K562 (cell line): Measurements from ENCODE around the gene C6orf47. TPM values are rescaled to one million over a fixed set of nuclear protein-coding genes. Genes with fewer than 3 reads are reported as not detected.
A peak's percentile ranks its signal among the peaks of the same experiment; 100 is the strongest.

Source experiments
- CBX8 ChIP-seq: fragments of 200-600 bp; sonication (generic); IDR thresholded peaks from 2 replicates; pipeline ENCODE4 v1.6.1; 2012; ENCODE audit warnings: borderline replicate concordance, mixed run types, low read depth, mild to moderate bottlenecking, moderate library complexity, mixed read lengths, low read length, control low read depth, inconsistent platforms; ENCODE audit not compliant: poor library complexity, severe bottlenecking; ENCODE audit errors: extremely low read depth
- E2F3 ChIP-seq: fragments of 250-450 bp; sonication (Bioruptor Pico); IDR thresholded peaks from 2 replicates; pipeline ENCODE4 v1.4.0; 2020; ENCODE audit warnings: mild to moderate bottlenecking
- EGR1 ChIP-seq: fragments of 450-650 bp; conservative IDR thresholded peaks from 2 replicates; pipeline ENCODE4 v1.6.1; 2017; ENCODE audit warnings: mild to moderate bottlenecking
- FOXK2 ChIP-seq, 2 experiments: fragments of 450-650 bp; IDR thresholded peaks in 1 of 2; conservative IDR thresholded peaks in 1 of 2; 2 replicates each; pipeline ENCODE4 v1.6.1; 2016; ENCODE audit warnings: low read depth in 2 of 2, mild to moderate bottlenecking in 1 of 2
- FOXP1 ChIP-seq: sonication (generic); formaldehyde crosslinking; IDR thresholded peaks from 2 replicates; pipeline ENCODE4 v1.8.0; 2022; ENCODE audit warnings: mild to moderate bottlenecking, missing genetic modification reagents
- HLTF ChIP-seq: fragments of 450-650 bp; IDR thresholded peaks from 2 replicates; pipeline ENCODE4 v1.6.1; 2016
- HNRNPH1 ChIP-seq: fragments of 200-400 bp; formaldehyde crosslinking; optimal IDR thresholded peaks from 2 replicates; pipeline ENCODE3; 2017; ENCODE audit warnings: low read depth, mild to moderate bottlenecking, low read length, moderate library complexity
- ILK ChIP-seq: fragments of 450-650 bp; IDR thresholded peaks from 2 replicates; pipeline ENCODE4 v1.6.1; 2016; ENCODE audit warnings: missing genetic modification characterization, low read depth, mild to moderate bottlenecking, missing compliant biosample characterization, moderate library complexity, borderline replicate concordance
- KDM1A ChIP-seq, 2 experiments: fragments of 450-650 bp; IDR thresholded peaks; 2 replicates each; pipeline ENCODE4 v1.6.1; 2016; ENCODE audit warnings: mild to moderate bottlenecking in 2 of 2
- MBD2 ChIP-seq: sonication (generic); IDR thresholded peaks from 2 replicates; pipeline ENCODE4 v1.6.1; 2016; ENCODE audit warnings: low read depth, borderline replicate concordance
- MIER1 ChIP-seq: fragments of 450-650 bp; IDR thresholded peaks from 2 replicates; pipeline ENCODE4 v1.6.1; 2016; ENCODE audit warnings: antibody characterized with exemption, mild to moderate bottlenecking, low read depth
- MTF1 ChIP-seq: fragments of 250-450 bp; sonication (Bioruptor Pico); IDR thresholded peaks from 2 replicates; pipeline ENCODE4 v1.9.0; 2021; ENCODE audit warnings: moderate library complexity, mild to moderate bottlenecking, inconsistent platforms, borderline replicate concordance
- NFYB ChIP-seq: IDR thresholded peaks from 2 replicates; pipeline ENCODE4 v1.6.1; 2011; ENCODE audit warnings: mild to moderate bottlenecking, moderate library complexity; ENCODE audit not compliant: insufficient read length; ENCODE audit errors: extremely low read depth
- POLR2B ChIP-seq: fragments of 450-650 bp; IDR thresholded peaks from 2 replicates; pipeline ENCODE4 v1.6.1; 2018; ENCODE audit warnings: low read depth; ENCODE audit not compliant: partially characterized antibody
- SUPT5H ChIP-seq: fragments of 450-650 bp; IDR thresholded peaks from 2 replicates; pipeline ENCODE4 v1.6.1; 2016
- TAF15 ChIP-seq: fragments of 200-400 bp; formaldehyde crosslinking; IDR thresholded peaks from 2 replicates; pipeline ENCODE4 v1.6.1; 2017; ENCODE audit warnings: mild to moderate bottlenecking, low read depth, low read length, moderate library complexity
- TRIM24 ChIP-seq, 2 experiments: fragments of 450-650 bp; IDR thresholded peaks; 2 replicates each; pipeline ENCODE4 v1.6.1; 2016
- WHSC1 ChIP-seq: IDR thresholded peaks from one replicate; pipeline ENCODE4 v1.6.1; 2012; ENCODE audit warnings: low read length, control low read depth, inconsistent platforms
- ZBTB2 ChIP-seq: fragments of 450-650 bp; IDR thresholded peaks from 2 replicates; pipeline ENCODE4 v1.6.1; 2016; ENCODE audit warnings: antibody characterized with exemption
- ZFPM2 ChIP-seq: fragments of 250-450 bp; sonication (Bioruptor Pico); IDR thresholded peaks from 2 replicates; pipeline ENCODE4 v1.5.1; 2022; ENCODE audit warnings: mild to moderate bottlenecking
- ZNF133 ChIP-seq: fragments of 250-450 bp; sonication (Bioruptor Pico); IDR thresholded peaks from 2 replicates; pipeline ENCODE4 v1.4.0; 2020; ENCODE audit warnings: mild to moderate bottlenecking
- ZNF134 ChIP-seq: fragments of 250-450 bp; sonication (Bioruptor Pico); conservative IDR thresholded peaks from 2 replicates; pipeline ENCODE4 v1.4.0; 2020
- ZNF212 ChIP-seq: fragments of 450-650 bp; formaldehyde crosslinking; IDR thresholded peaks from 2 replicates; pipeline ENCODE4 v1.4.0; 2020; ENCODE audit warnings: mild to moderate bottlenecking
- ZNF232 ChIP-seq: sonication (generic); formaldehyde crosslinking; IDR thresholded peaks from 2 replicates; pipeline ENCODE4 v1.8.0; 2022; ENCODE audit warnings: mild to moderate bottlenecking, missing genetic modification reagents
- polyA plus RNA-seq, 8 experiments: library from polyadenylated mRNA; depleted of rRNA in 4 of 8; stranded (reverse) in 5 of 8; unstranded in 3 of 8; fragments of >200 nt; fragmentation: Nextera tagmentation in 2 of 8; fragmentation: Illumina TruSeq in 1 of 8; extraction: Ambion mirVana in 2 of 8; extraction: Trizol in 1 of 8; gene quantifications; 2 replicates each; pipeline versions ENCODE4 v1.2.1 to v1.2.3, GENCODE V29; 2011 to 2014; ENCODE audit warnings: inconsistent platforms in 1 of 8, missing spikeins in 1 of 8
- total RNA-seq, 7 experiments: library from RNA; depleted of rRNA in 6 of 7; stranded (reverse); fragments of >200 nt in 6 of 7; fragmentation: Illumina TruSeq in 2 of 7; extraction: Trizol in 2 of 7; gene quantifications; 2 replicates each; pipeline versions ENCODE4 v1.2.1 to v1.2.3, GENCODE V29; 2011 to 2021; ENCODE audit warnings: low replicate concordance in 1 of 7
- TF ChIP-seq, protein P1 (sequence below): fragments of 450-650 bp; formaldehyde crosslinking; IDR thresholded peaks from 2 replicates; pipeline ENCODE4 v1.4.0; 2020; ENCODE audit warnings: mild to moderate bottlenecking, moderate library complexity
- TF ChIP-seq, protein P2 (sequence below): fragments of 250-450 bp; sonication (Bioruptor Pico); IDR thresholded peaks from 2 replicates; pipeline ENCODE4 v1.5.0; 2020; ENCODE audit warnings: mild to moderate bottlenecking

C6orf47 gene
- total and polyA plus RNA-seq, 9 of the 15 experiments (the other 6 are each of a cell fraction or from before 2014, with no cell fraction given): 0.14 to 43.8 (median 27.0) TPM

GRCh38 chr6:31676904-31677303 is 16.3 kb upstream of the C6orf47 start (continued):
- TF ChIP-seq, protein P1, sequence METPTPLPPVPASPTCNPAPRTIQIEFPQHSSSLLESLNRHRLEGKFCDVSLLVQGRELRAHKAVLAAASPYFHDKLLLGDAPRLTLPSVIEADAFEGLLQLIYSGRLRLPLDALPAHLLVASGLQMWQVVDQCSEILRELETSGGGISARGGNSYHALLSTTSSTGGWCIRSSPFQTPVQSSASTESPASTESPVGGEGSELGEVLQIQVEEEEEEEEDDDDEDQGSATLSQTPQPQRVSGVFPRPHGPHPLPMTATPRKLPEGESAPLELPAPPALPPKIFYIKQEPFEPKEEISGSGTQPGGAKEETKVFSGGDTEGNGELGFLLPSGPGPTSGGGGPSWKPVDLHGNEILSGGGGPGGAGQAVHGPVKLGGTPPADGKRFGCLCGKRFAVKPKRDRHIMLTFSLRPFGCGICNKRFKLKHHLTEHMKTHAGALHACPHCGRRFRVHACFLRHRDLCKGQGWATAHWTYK (CRISPR knock-in tag): no peak; the same call in 1 of the 2 replicates
- no peak for TF ChIP-seq NFYB
- no peak for TF ChIP-seq HNRNPH1
- 0 out of 4 replicates have a peak, but pooled peaks of 1 of the 2 experiments have one; percentile 29 for TF ChIP-seq TRIM24 (IDR thresholded peaks at IDR 0.05)
- no peak for TF ChIP-seq ZBTB2
- TF ChIP-seq MBD2: no peak
- no peak for TF ChIP-seq TAF15
- no peak for TF ChIP-seq ZNF133 (CRISPR knock-in tag)
- no peak for TF ChIP-seq ZFPM2 (CRISPR knock-in tag)
- TF ChIP-seq SUPT5H: no peak
- TF ChIP-seq HLTF: no peak
- TF ChIP-seq E2F3 (CRISPR knock-in tag): 0 out of 2 replicates have a peak, but pooled peaks have one; percentile 17
- no peak for TF ChIP-seq POLR2B
- TF ChIP-seq FOXK2 (conservative IDR thresholded peaks at IDR 0.05 in 1 of 2, IDR thresholded peaks at IDR 0.05 in 1 of 2; ENCODE audit: low read depth in 2 of 2): no peak
- TF ChIP-seq ILK: no peak
- no peak for TF ChIP-seq CBX8
- TF ChIP-seq MTF1: no peak
- no peak for TF ChIP-seq WHSC1
- TF ChIP-seq, protein P2, sequence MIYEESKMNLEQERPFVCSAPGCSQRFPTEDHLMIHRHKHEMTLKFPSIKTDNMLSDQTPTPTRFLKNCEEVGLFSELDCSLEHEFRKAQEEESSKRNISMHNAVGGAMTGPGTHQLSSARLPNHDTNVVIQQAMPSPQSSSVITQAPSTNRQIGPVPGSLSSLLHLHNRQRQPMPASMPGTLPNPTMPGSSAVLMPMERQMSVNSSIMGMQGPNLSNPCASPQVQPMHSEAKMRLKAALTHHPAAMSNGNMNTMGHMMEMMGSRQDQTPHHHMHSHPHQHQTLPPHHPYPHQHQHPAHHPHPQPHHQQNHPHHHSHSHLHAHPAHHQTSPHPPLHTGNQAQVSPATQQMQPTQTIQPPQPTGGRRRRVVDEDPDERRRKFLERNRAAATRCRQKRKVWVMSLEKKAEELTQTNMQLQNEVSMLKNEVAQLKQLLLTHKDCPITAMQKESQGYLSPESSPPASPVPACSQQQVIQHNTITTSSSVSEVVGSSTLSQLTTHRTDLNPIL (CRISPR knock-in tag): no peak
- TF ChIP-seq FOXP1 (CRISPR knock-in tag): no peak
- no peak for TF ChIP-seq ZNF134 (CRISPR knock-in tag)
- no peak for TF ChIP-seq ZNF232
- TF ChIP-seq KDM1A (IDR thresholded peaks at IDR 0.05): no peak
- TF ChIP-seq EGR1: no peak
- no peak for TF ChIP-seq MIER1
- 0 out of 2 replicates have a peak, but pooled peaks have one; percentile 27 for TF ChIP-seq ZNF212 (CRISPR knock-in tag)
